ENCODE measurements around the gene UCK1.
A peak's percentile ranks its signal among the peaks of the same experiment; 100 is the strongest.

Gene UCK1

DNA sequence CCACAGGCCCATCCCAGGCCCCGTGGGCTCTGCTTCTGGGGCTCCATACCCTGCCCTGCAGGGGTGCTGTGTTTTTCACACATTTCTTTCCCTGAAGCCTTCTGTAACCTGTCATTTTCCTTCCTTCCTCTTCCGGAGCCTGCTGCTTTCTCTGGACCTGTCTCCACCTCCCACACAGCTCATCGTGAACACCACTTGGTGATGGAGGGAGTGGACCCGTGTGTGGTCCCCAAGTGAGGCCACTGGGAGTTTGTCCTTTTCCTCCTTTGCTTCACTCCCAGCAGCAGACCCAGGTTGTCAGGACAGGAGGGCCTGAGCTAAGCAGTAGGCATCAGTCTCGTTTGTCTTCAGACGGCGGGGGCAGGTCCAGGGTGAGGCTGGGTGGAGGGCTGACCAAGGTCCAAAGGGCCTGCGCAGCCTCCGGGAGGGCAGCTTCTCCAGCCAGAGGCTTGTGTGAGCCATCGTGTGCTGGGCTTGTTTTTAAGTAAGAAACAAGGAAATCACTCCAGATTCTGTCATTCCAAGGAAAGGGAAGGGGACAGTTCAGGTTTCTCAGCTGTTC lies 34.1 kb downstream of the UCK1 start:
- Mint-ChIP-seq H3K4me1 (ENCODE audit: low read depth) (peaks cover 32% of the 10 kb centered on the region), H3K27me3 (no peaks in the 10 kb centered on the region), H3K36me3 (ENCODE audit: low read depth) (peaks cover 67% of the 10 kb centered on the region), H3K27ac (no peak overlapping the region), H3K9me3 (no peaks in the 10 kb centered on the region), H3K4me3 (no peak overlapping the region)

DNA sequence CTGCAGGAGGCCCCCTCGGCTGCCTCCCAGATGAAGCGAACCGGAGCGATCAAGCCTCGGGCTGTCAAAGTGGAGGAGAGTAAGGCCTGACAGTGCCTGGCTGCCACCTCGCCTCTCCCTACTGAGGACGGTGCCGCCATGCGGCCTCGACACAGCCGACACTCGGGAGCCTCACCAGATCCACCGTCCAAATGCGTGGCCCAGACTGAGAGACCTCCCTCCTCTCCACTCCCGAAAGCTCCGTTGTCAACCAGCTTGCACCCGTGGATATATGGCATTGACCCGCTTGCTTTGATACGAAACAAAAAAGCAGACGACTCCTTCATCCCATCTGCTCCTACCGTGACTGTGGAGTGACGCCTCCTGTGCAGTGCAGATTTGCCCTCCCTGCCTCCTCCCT lies 35.3 kb downstream of the UCK1 start:
- H3K4me3 Mint-ChIP-seq = no peak overlapping the region
- H3K27me3 Mint-ChIP-seq = no peaks in the 10 kb centered on the region
- no peaks in the 10 kb centered on the region for H3K9me3 Mint-ChIP-seq
- H3K4me1 Mint-ChIP-seq (ENCODE audit: low read depth) = peaks cover 21% of the 10 kb centered on the region
- H3K27ac Mint-ChIP-seq = no peak overlapping the region
- peaks cover 69% of the 10 kb centered on the region for H3K36me3 Mint-ChIP-seq (ENCODE audit: low read depth)

GRCh38 chr9:131494296-131494870 lies 36.7 kb downstream of the UCK1 start:
- no peak overlapping the region for H3K4me3 Mint-ChIP-seq
- peaks cover 7% of the 10 kb centered on the region for H3K4me1 Mint-ChIP-seq (ENCODE audit: low read depth)
- peaks cover 70% of the 10 kb centered on the region for H3K36me3 Mint-ChIP-seq (ENCODE audit: low read depth)
- no peaks in the 10 kb centered on the region for H3K9me3 Mint-ChIP-seq
- H3K27ac Mint-ChIP-seq = no peak overlapping the region
- no peaks in the 10 kb centered on the region for H3K27me3 Mint-ChIP-seq

GRCh38 chr9:131492070-131492469 lies 39.0 kb downstream of the UCK1 start:
- Mint-ChIP-seq H3K4me1 (ENCODE audit: low read depth) (no peaks in the 10 kb centered on the region), H3K27me3 (no peaks in the 10 kb centered on the region), H3K9me3 (no peaks in the 10 kb centered on the region), H3K36me3 (ENCODE audit: low read depth) (peaks cover 71% of the 10 kb centered on the region), H3K4me3 (no peak overlapping the region), H3K27ac (no peak overlapping the region)

DNA sequence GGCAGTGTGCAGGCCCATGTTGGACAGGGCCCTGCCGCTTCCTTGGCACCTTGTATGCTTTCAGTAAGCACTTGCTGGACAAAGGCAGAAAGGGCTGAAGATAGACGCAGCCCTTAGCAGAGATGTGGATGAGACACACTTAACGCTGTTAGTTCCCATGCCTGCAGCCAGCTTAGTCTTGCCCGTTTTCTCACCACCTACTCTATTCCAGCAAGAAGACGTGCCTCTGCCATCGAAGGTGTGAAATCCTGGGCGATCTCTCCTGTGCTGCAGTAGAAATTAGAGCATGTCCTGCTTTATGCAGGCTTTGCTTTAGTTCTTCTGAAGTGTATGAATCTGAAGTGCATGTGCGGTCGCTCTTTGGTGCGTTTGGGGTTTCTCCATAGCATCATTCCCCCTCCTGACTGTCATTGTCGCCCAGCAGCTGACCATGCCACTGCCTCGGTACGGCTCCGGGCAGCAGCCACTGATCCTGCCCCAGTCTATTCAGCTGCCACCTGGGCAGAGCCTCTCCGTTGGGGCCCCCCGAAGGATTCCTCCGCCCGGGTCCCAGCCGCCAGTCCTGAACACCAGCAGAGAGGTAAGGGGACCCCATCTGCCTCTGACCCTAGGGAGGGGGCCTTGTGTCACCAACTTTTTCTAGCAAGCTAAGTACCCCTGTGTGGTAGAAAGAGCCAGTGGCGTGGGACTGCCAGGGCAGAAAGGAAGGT lies 39.9 kb downstream of the UCK1 start:
- peaks cover 78% of the 10 kb centered on the region for H3K36me3 Mint-ChIP-seq (ENCODE audit: low read depth)
- no peaks in the 10 kb centered on the region for H3K4me1 Mint-ChIP-seq (ENCODE audit: low read depth)
- H3K9me3 Mint-ChIP-seq = no peaks in the 10 kb centered on the region
- no peak overlapping the region for H3K4me3 Mint-ChIP-seq
- no peak overlapping the region for H3K27ac Mint-ChIP-seq
- H3K27me3 Mint-ChIP-seq = no peaks in the 10 kb centered on the region

DNA sequence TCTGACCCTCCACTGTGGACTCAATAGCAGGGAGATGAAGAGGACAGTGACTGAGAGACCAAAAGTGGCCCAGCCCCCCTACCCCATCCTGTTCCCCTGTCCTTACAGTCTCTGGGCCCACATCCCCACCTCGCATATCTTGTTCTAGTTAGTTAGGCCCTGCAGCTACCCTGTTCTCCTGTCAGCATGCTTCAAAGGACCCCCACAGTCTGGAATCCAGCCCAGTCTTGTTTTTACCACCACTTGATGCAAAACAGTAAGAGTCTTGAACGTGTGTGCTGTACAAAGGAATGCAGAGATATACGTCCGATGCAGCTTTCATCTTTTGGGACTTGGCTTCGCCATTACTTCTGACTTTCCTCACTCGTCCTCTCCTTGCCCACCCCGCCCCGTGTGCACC lies 40.5 kb downstream of the UCK1 start:
- H3K27ac Mint-ChIP-seq = no peak overlapping the region
- no peaks in the 10 kb centered on the region for H3K9me3 Mint-ChIP-seq
- H3K36me3 Mint-ChIP-seq (ENCODE audit: low read depth) = peaks cover 78% of the 10 kb centered on the region
- no peaks in the 10 kb centered on the region for H3K4me1 Mint-ChIP-seq (ENCODE audit: low read depth)
- H3K27me3 Mint-ChIP-seq = no peaks in the 10 kb centered on the region
- no peak overlapping the region for H3K4me3 Mint-ChIP-seq

- Mint-ChIP-seq H3K27ac (no peak overlapping the region), H3K36me3 (ENCODE audit: low read depth) (peaks cover 68% of the 10 kb centered on the region), H3K27me3 (no peaks in the 10 kb centered on the region), H3K9me3 (no peaks in the 10 kb centered on the region), H3K4me3 (no peak overlapping the region), H3K4me1 (ENCODE audit: low read depth) (no peaks in the 10 kb centered on the region)
Measured at GRCh38 chr9:131487621-131488031, 43.4 kb downstream of the UCK1 start.

- peaks cover 69% of the 10 kb centered on the region for H3K36me3 Mint-ChIP-seq (ENCODE audit: low read depth)
- no peaks in the 10 kb centered on the region for H3K27me3 Mint-ChIP-seq
- no peaks in the 10 kb centered on the region for H3K9me3 Mint-ChIP-seq
- no peak overlapping the region for H3K27ac Mint-ChIP-seq
- no peaks in the 10 kb centered on the region for H3K4me1 Mint-ChIP-seq (ENCODE audit: low read depth)
- no peak overlapping the region for H3K4me3 Mint-ChIP-seq
Measured at GRCh38 chr9:131487001-131487400, 44.1 kb downstream of the UCK1 start.

- H3K4me3 Mint-ChIP-seq = no peak overlapping the region
- H3K9me3 Mint-ChIP-seq = no peaks in the 10 kb centered on the region
- peaks cover 68% of the 10 kb centered on the region for H3K36me3 Mint-ChIP-seq (ENCODE audit: low read depth)
- no peaks in the 10 kb centered on the region for H3K27me3 Mint-ChIP-seq
- H3K27ac Mint-ChIP-seq = no peak overlapping the region
- no peaks in the 10 kb centered on the region for H3K4me1 Mint-ChIP-seq (ENCODE audit: low read depth)
Measured at GRCh38 chr9:131485728-131486422, 45.2 kb downstream of the UCK1 start.

DNA sequence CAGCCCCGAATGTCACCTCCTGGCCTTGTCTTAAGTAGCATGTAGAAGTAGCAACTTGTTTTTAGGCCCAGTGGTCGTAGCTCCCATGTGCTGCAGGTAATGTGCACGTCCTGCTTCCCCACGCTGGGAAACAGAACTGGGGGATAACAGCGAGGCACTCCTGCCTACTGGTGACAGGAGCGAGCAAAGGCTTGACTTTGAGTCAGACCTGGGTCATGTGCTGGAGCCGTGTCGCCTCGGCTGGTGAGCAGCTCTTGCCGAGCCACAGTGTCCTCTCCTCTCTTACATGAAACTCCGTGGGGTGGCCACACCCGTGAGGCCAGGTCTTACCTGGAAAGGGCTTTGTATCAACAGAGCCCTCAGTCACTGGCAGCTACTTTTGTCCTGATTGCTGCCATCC lies 45.9 kb downstream of the UCK1 start:
- no peaks in the 10 kb centered on the region for H3K27me3 Mint-ChIP-seq

DNA sequence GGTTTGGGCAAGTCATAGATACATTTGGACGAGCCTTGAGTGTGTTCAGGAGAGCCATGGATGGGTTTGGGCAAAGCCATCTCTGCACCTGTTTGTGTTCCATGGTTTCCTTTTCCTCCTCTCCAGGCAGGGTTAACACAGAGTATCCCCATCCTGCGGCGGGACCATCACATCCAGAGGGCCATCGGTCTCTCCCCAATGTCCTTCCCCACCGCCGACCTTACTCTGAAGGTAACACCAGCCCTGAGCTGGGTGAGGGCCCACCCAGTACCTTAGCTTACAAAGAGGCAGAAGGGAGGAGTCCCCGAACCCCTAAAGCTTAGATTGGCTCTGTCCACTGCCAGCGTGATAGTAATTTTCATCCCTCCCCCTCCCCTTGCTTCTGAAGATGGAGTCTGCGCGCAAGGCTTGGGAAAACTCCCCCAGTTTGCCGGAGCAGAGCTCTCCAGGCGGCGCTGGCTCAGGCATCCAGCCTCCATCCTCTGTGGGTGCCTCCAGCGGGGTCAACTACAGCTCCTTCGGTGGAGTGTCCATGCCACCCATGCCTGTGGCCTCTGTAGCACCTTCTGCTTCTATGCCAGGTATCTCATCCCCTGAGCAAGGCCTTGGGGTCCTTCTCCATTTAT lies 46.4 kb downstream of the UCK1 start:
- H3K27me3 Mint-ChIP-seq = no peaks in the 10 kb centered on the region
- H3K36me3 Mint-ChIP-seq (ENCODE audit: low read depth) = peaks cover 68% of the 10 kb centered on the region
- H3K4me1 Mint-ChIP-seq (ENCODE audit: low read depth) = no peaks in the 10 kb centered on the region
- H3K4me3 Mint-ChIP-seq = no peak overlapping the region
- no peak overlapping the region for H3K27ac Mint-ChIP-seq
- H3K9me3 Mint-ChIP-seq = no peaks in the 10 kb centered on the region

More for the DNA sequence above, 45.9 kb downstream of the UCK1 start:
- H3K27ac Mint-ChIP-seq = no peak overlapping the region
- H3K36me3 Mint-ChIP-seq (ENCODE audit: low read depth) = peaks cover 70% of the 10 kb centered on the region
- H3K4me3 Mint-ChIP-seq = no peak overlapping the region
- H3K9me3 Mint-ChIP-seq = no peaks in the 10 kb centered on the region
- no peaks in the 10 kb centered on the region for H3K4me1 Mint-ChIP-seq (ENCODE audit: low read depth)

DNA sequence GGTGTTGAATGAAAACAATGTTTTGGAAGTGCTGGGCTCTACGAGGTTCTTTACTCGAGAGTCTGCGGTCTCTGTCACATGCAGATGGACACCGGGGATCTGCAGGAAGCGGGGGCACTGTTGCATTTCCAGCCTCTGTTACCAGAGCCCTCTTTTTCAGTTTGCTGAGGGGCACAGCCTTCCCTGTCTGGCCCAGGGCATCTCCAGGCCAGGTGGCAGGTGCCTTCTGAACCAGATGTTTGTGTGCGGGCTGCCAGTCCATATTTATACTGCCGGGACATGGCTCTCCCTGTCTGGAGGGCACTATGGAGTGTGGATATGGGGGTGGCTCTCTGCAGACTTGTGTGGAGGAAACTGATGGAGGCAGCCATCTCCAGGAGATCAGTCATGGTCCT lies 47.0 kb downstream of the UCK1 start:
- no peaks in the 10 kb centered on the region for H3K9me3 Mint-ChIP-seq
- peaks cover 69% of the 10 kb centered on the region for H3K36me3 Mint-ChIP-seq (ENCODE audit: low read depth)
- no peaks in the 10 kb centered on the region for H3K4me1 Mint-ChIP-seq (ENCODE audit: low read depth)
- no peak overlapping the region for H3K27ac Mint-ChIP-seq
- H3K4me3 Mint-ChIP-seq = no peak overlapping the region
- no peaks in the 10 kb centered on the region for H3K27me3 Mint-ChIP-seq

DNA sequence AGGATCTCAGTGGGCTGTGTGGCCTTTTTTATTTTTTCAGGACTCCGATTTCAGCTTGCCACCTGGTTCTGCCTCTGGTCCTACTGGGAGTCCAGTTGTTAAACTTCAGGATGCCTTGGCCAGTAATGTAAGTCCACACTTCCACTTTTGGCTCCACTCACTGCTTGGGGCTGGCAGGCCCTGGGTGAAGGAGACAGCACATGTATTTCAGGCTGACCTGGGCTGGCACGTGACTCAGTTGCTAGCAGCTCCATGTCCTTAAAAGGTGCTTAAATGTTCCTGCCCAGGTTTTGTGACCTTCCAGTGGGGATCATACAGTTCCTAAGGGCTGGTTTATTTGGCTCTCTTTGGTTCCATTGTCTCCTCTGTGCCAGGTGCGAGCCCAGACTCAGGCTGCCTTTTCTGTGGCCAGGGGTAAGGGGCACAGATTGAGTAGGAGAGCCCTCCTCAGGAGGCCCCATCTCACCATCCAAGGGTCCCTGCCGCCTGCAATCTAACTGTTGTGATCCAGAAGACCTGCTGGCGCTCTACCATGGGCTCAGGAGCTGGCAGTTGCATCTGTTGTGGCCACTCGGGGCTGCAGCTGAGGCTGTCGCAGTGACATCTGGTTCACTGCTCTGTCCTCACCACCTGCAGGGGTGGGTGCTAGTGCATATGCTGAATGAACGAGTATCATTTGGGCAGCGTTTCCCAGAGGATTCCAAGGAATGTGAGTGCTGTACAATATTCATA lies 47.6 kb downstream of the UCK1 start:
- Mint-ChIP-seq H3K27me3 (no peaks in the 10 kb centered on the region), H3K4me3 (no peak overlapping the region), H3K4me1 (ENCODE audit: low read depth) (no peaks in the 10 kb centered on the region), H3K27ac (no peak overlapping the region), H3K36me3 (ENCODE audit: low read depth) (peaks cover 69% of the 10 kb centered on the region), H3K9me3 (no peaks in the 10 kb centered on the region)

DNA sequence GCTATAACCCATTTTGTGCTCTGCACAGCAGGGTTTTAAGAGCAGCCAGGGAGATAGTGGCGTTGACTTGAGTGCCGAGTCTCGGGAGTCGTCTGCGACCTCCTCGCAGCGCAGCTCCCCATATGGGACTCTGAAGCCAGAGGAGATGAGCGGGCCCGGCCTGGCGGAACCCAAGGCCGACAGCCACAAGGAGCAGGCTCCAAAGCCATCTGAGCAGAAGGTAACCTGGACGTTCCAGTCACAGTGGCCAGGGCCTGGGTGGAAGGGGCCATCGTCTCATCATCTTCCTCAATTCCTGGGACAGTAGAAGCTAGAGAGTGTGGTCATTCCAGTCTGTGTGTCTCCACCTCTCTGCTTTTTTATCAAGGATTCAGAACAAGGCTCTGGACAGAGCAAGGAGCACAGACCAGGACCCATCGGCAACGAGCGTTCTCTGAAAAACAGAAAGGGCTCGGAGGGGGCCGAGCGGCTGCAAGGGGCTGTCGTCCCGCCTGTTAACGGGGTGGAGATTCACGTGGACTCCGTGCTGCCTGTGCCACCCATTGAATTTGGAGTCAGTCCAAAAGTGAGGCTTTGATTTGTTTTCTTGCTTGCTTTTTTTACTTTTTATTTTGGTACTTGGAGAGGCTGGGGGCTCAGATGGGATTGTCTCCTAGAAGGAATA lies 48.6 kb downstream of the UCK1 start:
- H3K4me1 Mint-ChIP-seq (ENCODE audit: low read depth) = no peaks in the 10 kb centered on the region
- no peaks in the 10 kb centered on the region for H3K27me3 Mint-ChIP-seq
- no peak overlapping the region for H3K4me3 Mint-ChIP-seq
- peak overlapping the region; percentile 34 for H3K27ac Mint-ChIP-seq
- no peaks in the 10 kb centered on the region for H3K9me3 Mint-ChIP-seq
- peaks cover 65% of the 10 kb centered on the region for H3K36me3 Mint-ChIP-seq (ENCODE audit: low read depth)
